GM12878 (cell line): ENCODE data around the gene ADRA2B.
A peak's percentile ranks its signal among the peaks of the same experiment; 100 is the strongest.

ENCODE experiments used
- CBFB ChIP-seq: IDR thresholded peaks from 2 replicates; pipeline ENCODE4 v1.6.1; 2016; ENCODE audit warnings: antibody characterized with exemption, low read depth
- CEBPB ChIP-seq, 2 experiments: fragments of 150-350 bp in 1 of 2; IDR thresholded peaks; 2 replicates each; pipeline ENCODE4 v1.6.1; 2012 to 2014; ENCODE audit warnings: low read depth in 2 of 2, low read length in 2 of 2, borderline replicate concordance in 1 of 2, inconsistent platforms in 1 of 2
- EZH2 ChIP-seq: IDR thresholded peaks from 2 replicates; pipeline ENCODE4 v1.6.1; 2012; ENCODE audit warnings: low read depth, mild to moderate bottlenecking, control low read depth, inconsistent platforms, low read length, borderline replicate concordance; ENCODE audit not compliant: control insufficient read depth
- FOS ChIP-seq: IDR thresholded peaks from 3 replicates; pipeline ENCODE4 v1.6.1; 2011; ENCODE audit warnings: borderline replicate concordance; ENCODE audit not compliant: insufficient read length; ENCODE audit errors: extremely low read depth
- PAX5 ChIP-seq: IDR thresholded peaks from 2 replicates; pipeline ENCODE4 v1.6.1; 2011; ENCODE audit warnings: low read depth, low read length, borderline replicate concordance
- POLR2A ChIP-seq: IDR thresholded peaks from 2 replicates; pipeline ENCODE4 v1.6.1; 2011; ENCODE audit warnings: low read depth, mild to moderate bottlenecking, low read length
- RAD21 ChIP-seq: IDR thresholded peaks from 2 replicates; pipeline ENCODE4 v1.6.1; 2011; ENCODE audit warnings: mild to moderate bottlenecking, low read depth, low read length, moderate library complexity; ENCODE audit not compliant: insufficient read depth
- RBBP5 ChIP-seq: fragments of 200-600 bp; sonication (generic); conservative IDR thresholded peaks from 2 replicates; pipeline ENCODE4 v1.6.1; 2016
- TAF1 ChIP-seq: IDR thresholded peaks from 2 replicates; pipeline ENCODE4 v1.6.1; 2011; ENCODE audit warnings: mild to moderate bottlenecking, low read depth, low read length, borderline replicate concordance
- TARDBP ChIP-seq: IDR thresholded peaks from 2 replicates; pipeline ENCODE4 v1.6.1; 2016; ENCODE audit warnings: borderline replicate concordance
- TCF12 ChIP-seq: IDR thresholded peaks from 2 replicates; pipeline ENCODE4 v1.6.1; 2011; ENCODE audit warnings: low read depth, mild to moderate bottlenecking, low read length
- TF ChIP-seq, protein P1 (sequence below), 3 experiments: IDR thresholded peaks in 2 of 3; conservative IDR thresholded peaks in 1 of 3; 2 replicates each; pipeline ENCODE4 v1.5.1; 2011; ENCODE audit warnings: low read depth in 3 of 3, low read length in 3 of 3, mild to moderate bottlenecking in 3 of 3, control low read depth in 2 of 3, moderate library complexity in 2 of 3, inconsistent platforms in 1 of 3, mixed read lengths in 1 of 3; ENCODE audit not compliant: control insufficient read depth in 2 of 3, insufficient read depth in 1 of 3; ENCODE audit errors: extremely low read depth in 1 of 3
- TF ChIP-seq, protein P2 (sequence below): IDR thresholded peaks from 2 replicates; pipeline ENCODE4 v1.6.1; 2012; ENCODE audit warnings: low read depth, low read length, improper control_type of control experiment
- TF ChIP-seq, protein P3 (sequence below): fragments of 450-650 bp; conservative IDR thresholded peaks from 2 replicates; pipeline ENCODE4 v1.6.1; 2017; ENCODE audit warnings: mild to moderate bottlenecking, moderate library complexity

DNA sequence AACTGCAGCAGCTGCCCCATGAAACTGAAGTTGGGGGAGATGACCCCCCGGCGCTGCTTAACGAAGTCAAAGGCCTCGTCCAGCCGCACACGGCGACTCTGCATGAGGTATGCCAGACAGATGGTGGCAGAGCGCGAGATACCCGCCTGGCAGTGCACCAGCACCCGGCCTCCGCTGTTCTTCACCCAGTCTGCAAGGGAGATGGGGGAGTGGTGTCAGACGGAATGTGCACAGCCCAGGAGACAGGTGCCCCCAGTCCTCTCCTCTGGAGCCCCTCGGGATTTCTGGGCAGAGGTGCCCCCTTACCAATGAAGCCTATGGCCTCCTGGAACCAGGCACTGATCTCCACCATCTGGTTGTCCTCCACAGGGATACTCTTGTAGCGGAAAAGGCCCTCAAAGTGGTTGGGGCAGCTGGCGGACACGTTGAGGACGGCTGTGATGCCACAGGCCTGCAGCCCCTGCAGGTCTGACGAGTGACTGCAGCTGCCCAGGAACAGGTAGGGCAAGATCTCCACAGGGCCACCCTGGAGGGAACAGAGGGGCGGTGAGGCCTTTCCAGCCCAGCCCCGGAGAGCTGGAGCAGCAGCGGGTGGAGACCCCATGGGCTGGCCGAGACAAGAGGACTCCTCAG is 27.6 kb upstream of the ADRA2B start:
- TF ChIP-seq, protein P1, sequence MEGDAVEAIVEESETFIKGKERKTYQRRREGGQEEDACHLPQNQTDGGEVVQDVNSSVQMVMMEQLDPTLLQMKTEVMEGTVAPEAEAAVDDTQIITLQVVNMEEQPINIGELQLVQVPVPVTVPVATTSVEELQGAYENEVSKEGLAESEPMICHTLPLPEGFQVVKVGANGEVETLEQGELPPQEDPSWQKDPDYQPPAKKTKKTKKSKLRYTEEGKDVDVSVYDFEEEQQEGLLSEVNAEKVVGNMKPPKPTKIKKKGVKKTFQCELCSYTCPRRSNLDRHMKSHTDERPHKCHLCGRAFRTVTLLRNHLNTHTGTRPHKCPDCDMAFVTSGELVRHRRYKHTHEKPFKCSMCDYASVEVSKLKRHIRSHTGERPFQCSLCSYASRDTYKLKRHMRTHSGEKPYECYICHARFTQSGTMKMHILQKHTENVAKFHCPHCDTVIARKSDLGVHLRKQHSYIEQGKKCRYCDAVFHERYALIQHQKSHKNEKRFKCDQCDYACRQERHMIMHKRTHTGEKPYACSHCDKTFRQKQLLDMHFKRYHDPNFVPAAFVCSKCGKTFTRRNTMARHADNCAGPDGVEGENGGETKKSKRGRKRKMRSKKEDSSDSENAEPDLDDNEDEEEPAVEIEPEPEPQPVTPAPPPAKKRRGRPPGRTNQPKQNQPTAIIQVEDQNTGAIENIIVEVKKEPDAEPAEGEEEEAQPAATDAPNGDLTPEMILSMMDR (IDR thresholded peaks at IDR 0.05 in 2 of 3, conservative IDR thresholded peaks at IDR 0.05 in 1 of 3; ENCODE audit: control insufficient read depth in 2 of 3, extremely low read depth in 1 of 3, insufficient read depth in 1 of 3, low read depth in 3 of 3, low read length in 3 of 3), result peak; percentile 17 to 62 (median 33); a peak in 4 of 6 replicates
- TF ChIP-seq PAX5 (0 out of 2 replicates have a peak, but pooled peaks have one; percentile 9), RAD21 (0 out of 2 replicates have a peak, but pooled peaks have one; percentile 5), CEBPB (IDR thresholded peaks at IDR 0.05; ENCODE audit: borderline replicate concordance in 1 of 2, low read depth in 2 of 2, low read length in 2 of 2) (no peak), TCF12 (no peak), RBBP5 (no peak), POLR2A (no peak), TARDBP (peak; percentile 83), FOS (no peak), EZH2 (no peak), TAF1 (no peak), CBFB (no peak)
- TF ChIP-seq, protein P2, sequence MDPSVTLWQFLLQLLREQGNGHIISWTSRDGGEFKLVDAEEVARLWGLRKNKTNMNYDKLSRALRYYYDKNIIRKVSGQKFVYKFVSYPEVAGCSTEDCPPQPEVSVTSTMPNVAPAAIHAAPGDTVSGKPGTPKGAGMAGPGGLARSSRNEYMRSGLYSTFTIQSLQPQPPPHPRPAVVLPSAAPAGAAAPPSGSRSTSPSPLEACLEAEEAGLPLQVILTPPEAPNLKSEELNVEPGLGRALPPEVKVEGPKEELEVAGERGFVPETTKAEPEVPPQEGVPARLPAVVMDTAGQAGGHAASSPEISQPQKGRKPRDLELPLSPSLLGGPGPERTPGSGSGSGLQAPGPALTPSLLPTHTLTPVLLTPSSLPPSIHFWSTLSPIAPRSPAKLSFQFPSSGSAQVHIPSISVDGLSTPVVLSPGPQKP, result no peak
- TF ChIP-seq, protein P3, sequence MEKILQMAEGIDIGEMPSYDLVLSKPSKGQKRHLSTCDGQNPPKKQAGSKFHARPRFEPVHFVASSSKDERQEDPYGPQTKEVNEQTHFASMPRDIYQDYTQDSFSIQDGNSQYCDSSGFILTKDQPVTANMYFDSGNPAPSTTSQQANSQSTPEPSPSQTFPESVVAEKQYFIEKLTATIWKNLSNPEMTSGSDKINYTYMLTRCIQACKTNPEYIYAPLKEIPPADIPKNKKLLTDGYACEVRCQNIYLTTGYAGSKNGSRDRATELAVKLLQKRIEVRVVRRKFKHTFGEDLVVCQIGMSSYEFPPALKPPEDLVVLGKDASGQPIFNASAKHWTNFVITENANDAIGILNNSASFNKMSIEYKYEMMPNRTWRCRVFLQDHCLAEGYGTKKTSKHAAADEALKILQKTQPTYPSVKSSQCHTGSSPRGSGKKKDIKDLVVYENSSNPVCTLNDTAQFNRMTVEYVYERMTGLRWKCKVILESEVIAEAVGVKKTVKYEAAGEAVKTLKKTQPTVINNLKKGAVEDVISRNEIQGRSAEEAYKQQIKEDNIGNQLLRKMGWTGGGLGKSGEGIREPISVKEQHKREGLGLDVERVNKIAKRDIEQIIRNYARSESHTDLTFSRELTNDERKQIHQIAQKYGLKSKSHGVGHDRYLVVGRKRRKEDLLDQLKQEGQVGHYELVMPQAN, result 0 out of 2 replicates have a peak, but pooled peaks have one; percentile 20
